Measurements from ENCODE around the gene TOGARAM2.

Gene TOGARAM2

GRCh38 chr2:29024882-29025430 is 43.9 kb downstream of the TOGARAM2 start:
- peak; percentile 8 for DNase-seq

DNA sequence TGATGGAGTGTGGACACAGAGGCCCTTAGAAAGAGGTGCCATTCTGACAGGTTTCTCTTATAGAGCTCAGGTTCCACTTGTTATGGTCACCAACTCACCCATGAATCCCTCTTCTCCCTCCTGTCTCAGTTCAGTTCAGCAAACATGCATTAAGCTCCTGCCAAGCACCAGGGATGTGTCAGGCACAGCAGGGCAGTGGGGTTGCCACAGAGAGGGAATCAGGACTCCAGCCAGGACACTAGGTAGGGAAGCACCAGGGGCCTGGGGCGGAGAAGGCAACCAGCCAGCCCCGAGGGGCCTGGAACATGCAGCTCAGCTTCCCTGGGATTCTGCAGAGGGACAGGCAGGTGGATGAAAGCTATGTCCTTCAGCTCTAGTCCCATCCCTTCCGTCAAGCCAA is 44.6 kb downstream of the TOGARAM2 start:
- DNase-seq = no peak

- no peak for DNase-seq
Observed at GRCh38 chr2:29031046-29031445, 49.9 kb downstream of the TOGARAM2 start.

GRCh38 chr2:29032189-29032588 is 51.1 kb downstream of the TOGARAM2 start:
- DNase-seq = no peak

- DNase-seq = peak; percentile 67
Observed at GRCh38 chr2:29033172-29033571, 52.1 kb downstream of the TOGARAM2 start.

DNA sequence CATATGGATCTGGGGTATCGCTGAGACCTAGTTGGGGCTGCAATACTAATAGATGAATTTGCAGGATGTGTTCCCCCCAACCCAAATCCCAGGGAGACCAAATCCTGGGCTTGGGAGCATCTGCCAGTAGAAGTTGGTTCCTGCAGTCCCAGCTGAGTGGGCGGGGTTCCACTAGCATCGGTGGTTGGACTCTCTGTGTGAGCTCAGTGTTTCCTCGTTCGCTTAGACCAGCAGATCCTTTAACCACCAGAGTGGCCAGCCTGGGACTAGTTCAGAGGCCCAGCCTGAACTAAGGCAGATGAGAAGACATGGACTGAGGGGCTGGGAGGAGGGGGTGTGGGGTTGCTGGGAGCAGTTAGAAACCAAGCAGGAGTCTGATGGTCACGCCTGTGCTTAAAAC is 52.6 kb downstream of the TOGARAM2 start:
- DNase-seq = no peak

- DNase-seq = no peak
Observed at GRCh38 chr2:29035016-29035745, 54.1 kb downstream of the TOGARAM2 start.

DNA sequence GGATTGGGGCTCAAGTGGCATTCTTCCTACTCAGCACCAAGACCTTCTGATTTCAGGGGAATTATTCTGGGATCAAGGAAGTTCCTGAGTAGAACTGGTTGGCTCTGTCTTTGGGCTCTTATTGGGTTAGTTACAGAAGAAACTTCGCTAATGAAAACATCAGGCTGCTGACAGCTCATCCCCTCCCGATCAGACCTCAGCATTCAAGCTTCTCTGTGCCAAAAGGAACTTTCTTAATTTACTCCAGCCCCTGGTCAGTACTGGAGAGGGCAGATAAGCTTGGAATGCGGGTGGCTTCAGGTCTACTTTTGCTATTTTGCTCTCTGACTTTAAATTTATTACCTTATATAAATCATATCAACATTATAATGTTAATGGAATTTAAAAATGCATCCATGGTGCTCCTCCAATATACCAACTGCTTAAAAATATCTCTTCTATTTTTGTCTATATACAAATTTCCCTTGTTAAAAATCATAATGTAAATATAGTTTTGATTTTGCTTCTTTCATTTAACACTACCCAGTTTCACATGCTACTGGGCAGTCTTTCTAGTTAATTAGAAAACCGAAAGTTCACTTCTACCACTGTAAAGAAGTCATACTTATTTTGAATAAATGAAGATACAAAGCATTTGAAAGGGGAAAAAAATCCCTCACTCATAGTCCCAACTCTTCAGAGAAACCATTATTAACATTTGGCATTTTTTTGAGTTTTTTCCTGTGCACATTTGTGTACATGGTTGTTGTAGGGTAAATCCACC is 58.8 kb downstream of the TOGARAM2 start:
- no peak for DNase-seq

- no peak for DNase-seq
Observed at GRCh38 chr2:29040552-29040951, 59.5 kb downstream of the TOGARAM2 start.

GRCh38 chr2:29041161-29041660 is 60.1 kb downstream of the TOGARAM2 start:
- no peak for DNase-seq

DNA sequence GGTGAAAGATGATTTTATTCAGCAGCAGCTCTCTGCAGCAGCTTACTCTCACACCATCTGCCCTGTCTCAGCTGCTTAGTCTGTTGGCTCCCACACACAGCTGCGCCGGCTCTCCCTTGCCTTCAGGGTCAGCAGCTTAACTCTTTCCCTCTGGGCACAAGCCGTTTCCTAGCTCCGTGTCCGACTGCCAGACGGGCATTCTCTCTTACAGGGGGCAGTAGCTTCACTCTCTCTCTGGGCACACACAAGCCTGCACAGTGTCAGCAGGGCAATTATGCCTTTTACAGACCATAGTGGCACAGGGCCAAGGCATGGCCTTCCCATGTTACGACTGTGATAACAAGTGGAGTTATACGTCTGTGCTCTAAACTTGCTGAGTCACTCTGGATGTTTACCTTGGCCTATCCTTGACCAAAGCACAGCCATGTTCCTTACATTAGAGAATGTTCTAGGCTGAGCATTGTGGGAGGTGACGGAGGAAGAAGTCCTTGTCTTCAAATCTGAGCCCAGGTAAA is 61.5 kb downstream of the TOGARAM2 start:
- DNase-seq = peak; percentile 25

- DNase-seq = no peak
Observed at GRCh38 chr2:29044459-29044858, 63.4 kb downstream of the TOGARAM2 start.

DNA sequence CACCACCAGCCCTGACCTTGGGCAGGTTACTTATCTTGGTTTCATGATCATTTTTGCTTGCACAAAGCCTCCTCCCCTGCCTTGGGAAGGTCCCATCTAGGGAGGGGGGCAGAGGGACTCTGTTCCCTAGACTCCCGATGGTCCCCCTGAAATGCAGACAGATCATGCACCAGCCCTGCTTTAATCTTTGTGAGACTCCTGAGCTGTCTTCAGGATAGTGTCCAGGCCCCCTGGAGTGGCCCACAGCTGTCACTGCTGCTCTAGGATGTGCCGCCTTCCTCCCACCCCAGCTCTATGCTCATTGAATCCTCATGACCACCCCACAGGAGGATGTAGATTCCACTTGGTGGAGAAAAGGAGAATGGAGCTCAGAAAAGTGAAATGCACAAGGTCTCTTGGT is 65.2 kb downstream of the TOGARAM2 start:
- DNase-seq = no peak

DNA sequence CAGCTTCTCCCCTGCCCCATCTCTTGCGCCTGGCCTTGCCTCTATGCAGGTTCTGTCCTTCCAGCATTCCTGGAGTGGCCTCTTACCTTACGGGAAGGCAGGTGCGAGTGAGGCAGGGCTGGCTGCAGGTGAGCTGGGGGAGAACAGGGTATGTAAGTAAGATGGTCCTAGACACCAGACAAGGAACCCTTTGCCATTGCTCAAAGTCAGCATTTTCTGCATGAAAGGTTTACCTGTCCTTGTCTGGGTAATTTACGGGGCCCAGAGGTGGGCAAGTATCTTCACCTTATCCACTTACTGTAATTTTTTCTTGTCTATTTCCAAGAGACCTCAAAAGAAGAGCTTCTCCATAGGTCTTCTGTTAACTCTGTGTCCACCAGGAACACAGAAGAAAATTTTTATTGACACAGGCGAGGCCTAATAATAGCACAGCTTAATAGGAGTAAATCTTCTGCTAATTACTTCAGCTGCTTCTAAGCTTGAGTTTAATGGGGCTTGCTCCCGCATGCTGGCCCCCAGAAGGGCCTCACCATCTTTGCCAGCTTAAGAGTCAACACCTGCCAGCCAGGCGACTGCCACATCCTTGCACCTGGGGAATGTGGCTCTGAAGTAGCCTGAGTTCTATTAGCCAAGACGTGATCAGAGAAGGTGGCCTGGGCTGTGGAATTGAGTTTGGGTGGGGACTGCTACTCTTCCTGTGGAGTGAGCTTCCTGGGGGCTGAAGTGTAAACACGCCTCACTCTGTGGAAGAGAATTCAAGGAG is 66.2 kb downstream of the TOGARAM2 start:
- no peak for DNase-seq

GRCh38 chr2:29050591-29050990 is 69.5 kb downstream of the TOGARAM2 start:
- DNase-seq = no peak

DNA sequence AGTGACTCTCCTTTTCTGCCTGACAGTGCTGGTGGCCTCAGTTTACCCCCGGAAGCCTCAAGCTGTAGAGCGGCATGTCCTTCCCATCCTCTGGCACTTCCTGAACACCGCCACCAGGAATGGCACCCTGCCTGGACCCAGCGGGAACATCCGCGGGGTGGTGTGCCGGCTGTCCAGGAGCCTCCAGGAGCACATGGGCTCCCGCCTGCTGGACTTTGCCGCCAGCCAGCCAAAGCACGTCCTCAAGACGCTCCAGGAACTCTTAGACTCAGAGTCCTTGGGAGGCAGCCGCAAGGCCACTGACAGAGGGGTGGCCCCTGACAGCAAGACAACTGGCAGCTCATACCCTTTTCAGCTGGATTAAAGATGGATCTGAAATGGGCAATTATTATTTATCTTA is 70.6 kb downstream of the TOGARAM2 start:
- no peak for DNase-seq

DNA sequence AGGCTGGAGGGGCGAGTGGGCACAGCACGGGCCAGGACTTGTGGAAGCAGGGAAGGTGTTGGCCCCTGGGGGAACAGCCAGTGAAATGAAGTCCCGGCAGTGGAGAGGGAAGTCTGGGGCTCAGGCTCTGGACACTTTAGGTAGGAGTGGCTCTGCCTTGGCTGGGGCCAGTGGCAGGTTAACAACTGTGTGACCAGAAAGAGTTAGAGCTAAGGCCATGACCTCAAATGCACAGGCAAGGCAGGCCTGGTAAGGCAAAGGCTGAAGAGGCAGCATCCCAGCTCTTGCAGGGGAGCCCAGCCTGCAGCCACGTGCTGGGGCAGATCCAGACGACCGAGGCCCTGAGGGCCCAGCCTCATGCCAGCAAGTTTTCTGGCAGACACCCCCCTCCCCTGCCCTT is 71.7 kb downstream of the TOGARAM2 start:
- DNase-seq = no peak

- DNase-seq = peak; percentile 13
Observed at GRCh38 chr2:29053223-29053622, 72.1 kb downstream of the TOGARAM2 start.

GRCh38 chr2:29053670-29054400 is 72.7 kb downstream of the TOGARAM2 start:
- no peak for DNase-seq

DNA sequence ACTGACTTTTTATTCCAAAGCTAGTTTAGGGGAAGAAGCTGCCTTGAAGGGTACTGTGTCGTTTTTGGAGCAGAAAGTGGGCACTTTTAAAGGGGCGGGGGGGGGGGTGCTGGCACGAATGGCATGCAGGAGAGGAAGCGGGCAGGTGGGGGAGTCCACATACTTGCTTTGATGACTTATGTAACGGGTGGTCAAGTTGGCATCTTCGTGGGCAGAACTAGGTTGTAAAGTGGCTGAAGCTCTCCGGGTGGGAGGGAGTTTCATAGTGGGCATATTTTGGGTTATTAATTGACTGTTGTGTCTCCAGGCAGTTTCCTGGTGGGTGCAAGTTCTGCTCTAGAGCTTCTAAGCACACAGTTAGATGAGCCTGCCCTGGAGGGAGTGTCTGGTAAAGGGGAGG is 73.3 kb downstream of the TOGARAM2 start:
- no peak for DNase-seq

DNA sequence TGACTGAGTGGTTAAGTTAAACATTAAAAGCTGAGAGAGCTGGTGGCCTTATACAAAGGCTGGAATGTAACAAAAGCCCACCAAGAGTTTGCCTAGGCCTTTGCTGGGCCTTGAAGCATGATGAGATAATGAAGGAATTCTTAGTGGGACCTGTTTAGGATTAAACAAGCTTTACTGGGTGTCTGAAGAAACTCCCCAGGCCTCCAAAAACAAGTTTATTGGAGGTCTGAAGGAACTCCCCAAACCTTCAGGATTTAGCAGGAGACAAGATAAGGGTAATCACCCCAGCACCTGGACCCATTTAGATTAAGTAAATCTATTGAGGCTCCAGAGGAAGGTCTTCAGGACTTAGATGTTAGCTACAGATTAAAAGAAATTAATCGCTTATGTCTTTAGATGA is 74.5 kb downstream of the TOGARAM2 start:
- DNase-seq = no peak

DNA sequence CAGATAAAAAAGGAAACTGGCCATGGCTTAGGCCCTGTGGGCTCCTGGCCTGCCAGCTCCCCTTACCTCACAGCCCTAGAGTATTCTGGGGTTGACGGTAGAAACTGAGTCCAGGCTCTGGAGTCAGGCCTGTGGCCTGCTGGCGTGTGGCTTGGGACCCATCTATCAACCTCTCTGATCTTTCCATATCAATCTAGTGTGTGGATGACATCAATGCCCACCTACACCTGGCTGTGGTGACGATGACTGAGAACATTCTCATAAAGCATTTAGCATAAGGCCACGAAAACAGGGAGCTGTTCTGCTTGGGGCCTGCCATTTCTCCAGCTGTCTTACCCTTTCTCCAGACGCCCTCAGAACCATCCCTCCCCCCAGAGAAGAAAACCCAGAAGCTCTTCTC is 75.4 kb downstream of the TOGARAM2 start:
- DNase-seq = no peak

Measured in EL (cell line).